ENCODE results near the gene AP5B1.

- no peak for TF ChIP-seq CTCF (IDR thresholded peaks at IDR 0.05)
- TF ChIP-seq POLR2A (IDR thresholded peaks at IDR 0.05): no peak
Observed at GRCh38 chr11:65785319-65786007, 4.7 kb upstream of the AP5B1 start.

All from esophagus squamous epithelium (tissue), 4 donors.